HepG2 (cell line): ENCODE data around the gene SASH1. TPM values are rescaled to one million over a fixed set of nuclear protein-coding genes. Genes with fewer than 3 reads are reported as not detected.

ENCODE experiments used
- ATAC-seq: fragments of 200-7000 bp; cut with Tn5 transposase; 3 replicates; pipeline ENCODE4 v1.9.1; 2020; ENCODE audit warnings: mild to moderate bottlenecking, moderate library complexity
- BruUV-seq: library from RNA; stranded (reverse); fragments of 400-500 nt; replicated peaks from 2 replicates; lab custom pipeline; 2021; lab: Mats Ljungman, UMichigan
- CTCF ChIA-PET: fragments of 300-600 bp; formaldehyde crosslinking; extraction: SDS; loops from one replicate; lab custom pipeline; 2021; ENCODE audit warnings: low total read pairs, inconsistent platforms, low intra/inter-chr PET ratio; lab: Yijun Ruan, JAX
- POLR2A ChIA-PET: fragments of 350-600 bp; sonication (Branson Sonifier 250); formaldehyde crosslinking; loops from one replicate; lab custom pipeline; 2020; ENCODE audit warnings: antibody characterized with exemption, inconsistent platforms; lab: Yijun Ruan, JAX
- DNase-seq: peaks from one replicate; pipeline ENCODE4 v3.0.0-alpha.2; 2015; ENCODE audit warnings: low spot score
- FAIRE-seq: peaks from 3 replicates; lab custom pipeline; 2011; peaks lifted over from hg19 to GRCh38; lab: Jason Lieb, UNC
- H2AFZ ChIP-seq: one replicate; pipeline ENCODE4 v1.6.1; 2011; ENCODE audit warnings: low read length, inconsistent platforms
- H3K27ac ChIP-seq: fragments of 300-600 bp; 3 replicates; pipeline ENCODE4 v1.8.0; 2011; ENCODE audit warnings: mixed run types, mild to moderate bottlenecking, mixed read lengths, low read length, inconsistent platforms; ENCODE audit not compliant: insufficient read depth; ENCODE audit errors: extremely low read length
- H3K27me3 ChIP-seq, 2 experiments: fragments of 200-600 bp in 1 of 2; 2 replicates in 1 of 2; 3 replicates in 1 of 2; pipeline versions ENCODE4 v1.6.0 to v1.8.0; 2011; ENCODE audit warnings: low read length in 2 of 2, mild to moderate bottlenecking in 2 of 2, moderate library complexity in 2 of 2, inconsistent platforms in 1 of 2; ENCODE audit not compliant: insufficient read depth in 2 of 2, control insufficient read depth in 1 of 2
- H3K36me3 ChIP-seq, 2 experiments: fragments of 200-600 bp in 1 of 2; replicated peaks in 1 of 2; 2 replicates in 1 of 2; 3 replicates in 1 of 2; pipeline versions ENCODE4 v1.5.1 to v1.8.0; 2011; ENCODE audit warnings: low read length in 2 of 2, inconsistent platforms in 1 of 2; ENCODE audit not compliant: insufficient read depth in 2 of 2, control insufficient read depth in 1 of 2
- H3K4me1 ChIP-seq: 2 replicates; pipeline ENCODE4 v1.5.1; 2012; ENCODE audit warnings: low read length, inconsistent platforms; ENCODE audit not compliant: insufficient read depth
- H3K4me2 ChIP-seq: 2 replicates; pipeline ENCODE4 v1.6.0; 2011; ENCODE audit warnings: low read depth, low read length, inconsistent platforms
- H3K4me3 ChIP-seq, 3 experiments: fragments of 200-600 bp in 1 of 3; sonication (generic), shearing (Covaris generic) in 1 of 3; replicated peaks in 1 of 3; 2 replicates each; pipeline ENCODE4 v1.5.1; 2011 to 2016; ENCODE audit warnings: low read length in 3 of 3, inconsistent platforms in 2 of 3, low read depth in 2 of 3, mild to moderate bottlenecking in 2 of 3, control low read depth in 1 of 3, mixed read lengths in 1 of 3; ENCODE audit not compliant: insufficient read depth in 1 of 3
- H3K79me2 ChIP-seq: one replicate; pipeline ENCODE4 v1.6.1; 2011; ENCODE audit warnings: low read length, inconsistent platforms; ENCODE audit not compliant: insufficient read depth
- H3K9ac ChIP-seq: 2 replicates; pipeline ENCODE4 v1.6.0; 2011; ENCODE audit warnings: mild to moderate bottlenecking, low read depth, low read length, inconsistent platforms; ENCODE audit not compliant: insufficient read depth
- H3K9me3 ChIP-seq: 2 replicates; pipeline ENCODE4 v1.5.1; 2012; ENCODE audit warnings: mild to moderate bottlenecking, low read length
- H4K20me1 ChIP-seq: 2 replicates; pipeline ENCODE4 v1.6.0; 2011; ENCODE audit warnings: inconsistent platforms, mild to moderate bottlenecking, low read length, moderate library complexity; ENCODE audit not compliant: insufficient read depth
- ATF7-NPFF ChIP-seq: sonication (generic); formaldehyde crosslinking; IDR thresholded peaks from 2 replicates; pipeline ENCODE4 v1.8.1; 2023; ENCODE audit warnings: mild to moderate bottlenecking, low read depth, missing genetic modification reagents, moderate library complexity
- ELK4 ChIP-seq: sonication (generic); formaldehyde crosslinking; IDR thresholded peaks from 2 replicates; pipeline ENCODE4 v1.9.0; 2021; ENCODE audit warnings: missing genetic modification reagents, borderline replicate concordance
- EP300 ChIP-seq, 3 experiments: sonication (generic) in 1 of 3; formaldehyde crosslinking in 1 of 3; IDR thresholded peaks; 2 replicates each; pipeline versions ENCODE4 v1.5.1 to v1.6.1; 2011 to 2020; ENCODE audit warnings: low read depth in 2 of 3, low read length in 2 of 3, borderline replicate concordance in 1 of 3, improper control_type of control experiment in 1 of 3, mild to moderate bottlenecking in 1 of 3, missing genetic modification reagents in 1 of 3, moderate library complexity in 1 of 3
- ETV5 ChIP-seq: IDR thresholded peaks from 2 replicates; pipeline ENCODE4 v1.6.1; 2018; ENCODE audit warnings: missing biosample characterization, missing genetic modification reagents, inconsistent platforms, borderline replicate concordance
- GABPA ChIP-seq, 2 experiments: IDR thresholded peaks; 2 replicates each; pipeline ENCODE4 v1.6.1; 2011 to 2016; ENCODE audit warnings: low read depth in 2 of 2, low read length in 1 of 2, missing biosample characterization in 1 of 2, missing genetic modification characterization in 1 of 2
- GLI4 ChIP-seq: sonication (generic); formaldehyde crosslinking; IDR thresholded peaks from 2 replicates; pipeline ENCODE4 v1.5.1; 2020; ENCODE audit warnings: missing genetic modification reagents, mild to moderate bottlenecking, moderate library complexity, borderline replicate concordance
- PRDM4 ChIP-seq: sonication (generic); formaldehyde crosslinking; IDR thresholded peaks from 2 replicates; pipeline ENCODE4 v1.9.0; 2021; ENCODE audit warnings: missing genetic modification reagents, borderline replicate concordance
- TRIM24 ChIP-seq: sonication (generic); formaldehyde crosslinking; IDR thresholded peaks from 2 replicates; pipeline ENCODE4 v1.8.0; 2022; ENCODE audit warnings: mild to moderate bottlenecking, missing genetic modification reagents
- ZKSCAN1 ChIP-seq: fragments of 150-350 bp; IDR thresholded peaks from 2 replicates; pipeline ENCODE4 v1.6.1; 2014; ENCODE audit warnings: low read length
- ZNF274 ChIP-seq: sonication (generic); formaldehyde crosslinking; IDR thresholded peaks from 2 replicates; pipeline ENCODE4 v1.5.1; 2020; ENCODE audit warnings: mild to moderate bottlenecking, missing genetic modification reagents
- ZNF552 ChIP-seq: sonication (generic); formaldehyde crosslinking; IDR thresholded peaks from 2 replicates; pipeline ENCODE4 v1.9.0; 2022; ENCODE audit warnings: missing genetic modification reagents, mild to moderate bottlenecking, borderline replicate concordance
- ZNF709 ChIP-seq: sonication (generic); formaldehyde crosslinking; IDR thresholded peaks from 2 replicates; pipeline ENCODE4 v1.5.0; 2020; ENCODE audit warnings: mild to moderate bottlenecking, missing genetic modification reagents
- ZNF766 ChIP-seq: sonication (generic); formaldehyde crosslinking; IDR thresholded peaks from 2 replicates; pipeline ENCODE4 v1.5.0; 2020; ENCODE audit warnings: missing genetic modification reagents, borderline replicate concordance
- WGBS: methylation state at CpG from one replicate; pipeline ENCODE4 v1.1.6; 2017; ENCODE audit warnings: low lambda C conversion rate; 5-methylcytosine and 5-hydroxymethylcytosine counted together
- in situ Hi-C: cut with HindIII; loops from 2 replicates; pipeline ENCODE4 v1.10.0; 2017; ENCODE audit warnings: low pct_unique_long_range_greater_than_20kb; ENCODE audit not compliant: extremely low pct_ligation_motif_present
- intact Hi-C: fragments of 100-400 bp; cut with micrococcal nuclease; formaldehyde crosslinking; loops from one replicate; pipeline ENCODE4 v1.10.0; 2022; ENCODE audit not compliant: unreplicated experiment
- polyA plus RNA-seq, 8 experiments: library from polyadenylated mRNA; depleted of rRNA in 3 of 8; stranded (reverse) in 7 of 8; unstranded in 1 of 8; fragments of >200 nt; fragmentation: Illumina TruSeq in 4 of 8; extraction: Trizol in 4 of 8; gene quantifications; 2 replicates each; pipeline versions ENCODE4 v1.2.1 to v1.2.3, GENCODE V29; 2011 to 2016; ENCODE audit warnings: low read depth in 4 of 8, missing spikeins in 1 of 8, mixed read lengths in 1 of 8; ENCODE audit not compliant: insufficient read depth in 1 of 8
- total RNA-seq, 5 experiments: library from RNA; depleted of rRNA; stranded (reverse); fragments of >200 nt; fragmentation: Illumina TruSeq; extraction: Trizol; gene quantifications; 2 replicates each; pipeline ENCODE4 v1.2.3, GENCODE V29; 2016; ENCODE audit warnings: low read depth in 1 of 5

Gene SASH1
- total and polyA plus RNA-seq, 2 of the 13 experiments (the other 11 are each of a cell fraction or from before 2014, with no cell fraction given), result 7.5 to 8.2 TPM

- no peaks in the 10 kb centered on the region for H4K20me1 ChIP-seq
- no peaks in the 10 kb centered on the region for H3K4me1 ChIP-seq
- no peak overlapping the region for H3K9ac ChIP-seq
- CTCF ChIA-PET, result no interaction called here
- intact Hi-C loops (no loop called here), in situ Hi-C loops (loop anchor here (10.0 kb wide), 1 partner anchor 861 kb away; no protein-coding TSS in a partner anchor)
- no peak overlapping the region for H3K4me3 ChIP-seq
- POLR2A ChIA-PET, result no interaction called here
- FAIRE-seq (no peak), DNase-seq (no peak), ATAC-seq (no peak)
- no TSS peak for BruUV-seq
- no peaks in the 10 kb centered on the region for H3K79me2 ChIP-seq
- 35% methylated on average over 5 of the region's 5 CpGs for WGBS
- H3K27me3 ChIP-seq, result peaks cover 0 to 26% of the 10 kb centered on the region in 2 experiments; a peak in 3 of 5 replicates
- H3K4me2 ChIP-seq, result no peak overlapping the region
- H2AFZ ChIP-seq, result no peak overlapping the region
- H3K36me3 ChIP-seq, result no peaks in the 10 kb centered on the region
- H3K27ac ChIP-seq, result no peak overlapping the region
- no peaks in the 10 kb centered on the region for H3K9me3 ChIP-seq
- TF ChIP-seq ZNF552 (CRISPR knock-in tag) (no peak), GLI4 (no peak), ELK4 (CRISPR knock-in tag) (no peak), EP300 (IDR thresholded peaks at IDR 0.05; ENCODE audit: low read depth in 2 of 2, low read length in 2 of 2) (no peak), EP300 (CRISPR knock-in tag; IDR thresholded peaks at IDR 0.05; ENCODE audit: borderline replicate concordance) (no peak), PRDM4 (CRISPR knock-in tag) (no peak), TRIM24 (CRISPR knock-in tag) (no peak), ZNF766 (CRISPR knock-in tag) (no peak), ETV5 (CRISPR knock-in tag) (no peak), ZKSCAN1 (no peak), GABPA (IDR thresholded peaks at IDR 0.05; ENCODE audit: low read depth, low read length) (no peak), GABPA (CRISPR knock-in tag; IDR thresholded peaks at IDR 0.05; ENCODE audit: low read depth) (no peak), ATF7-NPFF (CRISPR knock-in tag) (no peak), ZNF274 (CRISPR knock-in tag) (no peak), ZNF709 (CRISPR knock-in tag) (no peak)
Observed at GRCh38 chr6:148573922-148574321, 231.3 kb downstream of the SASH1 start.
